ACHN (cell line): ENCODE results near the gene POU5F1.
"Not testable (repeated sequence)": the region's sequence is repeated elsewhere in the genome, so short reads cannot be mapped to it uniquely, and the experiment has no call there.

Experiments
- DNase-seq: peaks from one replicate; pipeline ENCODE4 v3.0.0-alpha.2; 2015
- in situ Hi-C: cut with HindIII; loops from 2 replicates; pipeline ENCODE4 v1.10.0; 2017; ENCODE audit warnings: low sequenced_read_pairs, low pct_ligation_motif_present, low pct_unique_long_range_greater_than_20kb

Gene POU5F1

DNA sequence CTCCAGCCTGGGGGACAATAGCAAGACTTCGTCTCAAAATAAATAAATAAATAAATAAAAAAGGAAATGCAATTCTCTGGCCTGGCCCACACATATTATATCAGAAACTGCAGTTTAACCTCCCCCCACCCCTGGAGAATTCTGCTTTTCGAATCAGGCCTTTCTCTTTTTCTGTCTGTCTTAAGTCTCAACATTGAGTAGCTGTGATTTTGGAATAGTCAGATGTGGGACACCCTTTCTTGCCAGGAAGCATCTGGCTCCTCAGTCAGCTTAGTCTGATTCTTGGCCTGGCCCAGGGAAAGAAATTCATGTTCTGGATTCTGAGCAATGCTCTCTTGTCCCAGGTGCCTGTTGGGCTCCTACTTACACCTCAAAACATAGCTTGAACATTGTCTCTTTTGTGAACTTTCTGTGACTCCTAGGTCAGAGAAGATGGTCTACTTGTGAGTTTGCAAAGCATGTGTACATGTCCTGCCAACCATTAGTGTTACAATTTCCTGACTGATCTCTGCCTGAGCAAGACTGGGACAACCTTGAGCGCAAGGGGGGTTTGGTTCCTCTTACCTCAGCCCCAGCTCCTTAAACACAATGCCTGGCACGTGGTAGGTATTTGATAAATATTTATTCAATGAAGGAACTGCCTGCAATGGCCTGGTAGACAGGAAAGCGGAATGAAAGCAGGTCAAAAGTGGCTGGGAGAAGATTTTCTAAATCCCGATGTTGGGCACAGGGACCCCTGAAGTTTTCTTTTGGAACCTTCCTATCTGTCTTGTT is 23.8 kb upstream of the POU5F1 start:
- no peak for DNase-seq
- in situ Hi-C loops = no loop called here

GRCh38 chr6:31193206-31193605 is 22.7 kb upstream of the POU5F1 start:
- DNase-seq = no peak
- in situ Hi-C loops = no loop called here

DNA sequence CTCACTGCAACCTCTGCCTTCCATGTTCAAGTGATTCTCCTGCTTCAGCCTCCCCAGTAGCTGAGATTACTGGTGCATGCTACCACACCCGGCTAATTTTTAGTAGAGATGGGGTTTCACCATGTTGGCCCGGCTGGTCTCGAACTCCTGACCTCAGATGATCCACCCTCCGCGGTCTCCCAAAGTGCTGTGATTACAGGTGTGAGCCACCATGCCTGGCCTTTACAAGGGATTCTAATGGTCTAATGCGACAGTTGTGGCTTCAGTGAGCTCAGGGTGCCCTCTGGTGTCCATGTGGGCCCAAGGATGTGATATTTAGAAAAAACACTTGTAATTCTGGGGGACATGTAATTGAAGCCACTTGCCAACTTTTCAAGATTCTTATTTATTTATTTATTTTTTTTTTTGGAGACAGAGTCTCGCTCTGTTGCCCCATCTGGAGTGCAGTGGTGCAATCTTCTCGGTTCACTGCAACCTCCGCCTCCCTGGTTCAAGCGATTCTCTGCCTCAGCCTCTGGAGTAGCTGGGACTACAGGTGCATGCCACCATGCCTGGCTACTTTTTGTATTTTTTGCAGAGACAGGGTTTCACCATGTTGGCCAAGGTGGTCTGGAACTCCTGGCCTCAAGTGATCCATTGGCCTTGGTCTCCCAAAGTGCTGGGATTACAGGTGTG is 22.1 kb upstream of the POU5F1 start:
- in situ Hi-C loops = not testable (repeated sequence)
- peak; percentile 78 for DNase-seq

GRCh38 chr6:31190488-31190887 is 20.0 kb upstream of the POU5F1 start:
- in situ Hi-C loops = no loop called here
- no peak for DNase-seq

- DNase-seq, in situ Hi-C loops: not testable (repeated sequence)
Observed at GRCh38 chr6:31189223-31189622, 18.7 kb upstream of the POU5F1 start.

DNA sequence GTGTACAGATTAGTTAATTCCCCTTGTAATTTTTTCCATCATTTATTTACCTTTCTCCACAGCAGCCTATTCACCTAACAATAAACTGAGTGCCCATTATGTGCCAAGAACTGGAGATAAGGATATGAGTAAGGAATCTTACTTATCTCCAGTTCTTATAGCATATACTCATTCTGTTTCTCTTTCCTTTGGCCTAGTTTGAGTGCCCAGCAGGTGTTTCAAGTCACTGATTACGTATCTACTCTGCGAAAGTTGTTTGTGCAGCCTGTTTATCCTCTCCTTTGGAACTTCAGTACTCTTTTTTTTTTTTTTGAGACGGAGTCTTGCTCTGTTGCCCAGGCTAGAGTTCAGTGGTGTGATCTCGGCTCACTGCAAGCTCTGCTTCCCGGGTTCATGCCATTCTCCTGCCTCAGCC is 17.3 kb upstream of the POU5F1 start:
- in situ Hi-C loops = no loop called here
- no peak for DNase-seq

GRCh38 chr6:31186052-31186734 is 15.7 kb upstream of the POU5F1 start:
- in situ Hi-C loops = no loop called here
- peak; percentile 86 for DNase-seq

GRCh38 chr6:31185695-31186051 is 15.2 kb upstream of the POU5F1 start:
- DNase-seq, in situ Hi-C loops: not testable (repeated sequence)

DNA sequence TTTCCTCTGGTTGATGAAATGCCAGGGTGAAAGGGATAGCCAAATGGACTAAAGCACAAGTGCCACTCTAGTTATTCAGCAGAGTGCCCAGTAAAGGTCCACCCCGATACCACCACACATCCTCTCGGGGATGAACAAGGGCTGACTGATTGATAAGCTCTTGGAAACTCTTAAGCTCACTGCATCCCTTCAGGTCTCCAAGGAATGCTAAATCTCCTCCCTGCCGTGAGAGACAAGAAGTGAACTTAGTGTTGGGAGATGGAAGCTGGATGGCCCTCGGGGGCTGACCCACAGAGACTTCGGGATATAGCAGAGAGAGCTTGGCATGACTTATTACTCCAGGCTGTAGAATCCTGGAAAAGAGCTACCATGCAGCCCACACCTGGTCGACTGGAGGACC is 13.4 kb upstream of the POU5F1 start:
- DNase-seq, in situ Hi-C loops: not testable (repeated sequence)

- DNase-seq, in situ Hi-C loops: not testable (repeated sequence)
Observed at GRCh38 chr6:31183287-31183686, 12.8 kb upstream of the POU5F1 start.

- DNase-seq = no peak
- in situ Hi-C loops = no loop called here
Observed at GRCh38 chr6:31180500-31180899, 10.0 kb upstream of the POU5F1 start.

- in situ Hi-C loops = no loop called here
- DNase-seq = no peak
Observed at GRCh38 chr6:31179896-31180295, 9.4 kb upstream of the POU5F1 start.

- no peak for DNase-seq
Observed at GRCh38 chr6:31179042-31179386, 8.5 kb upstream of the POU5F1 start.

DNA sequence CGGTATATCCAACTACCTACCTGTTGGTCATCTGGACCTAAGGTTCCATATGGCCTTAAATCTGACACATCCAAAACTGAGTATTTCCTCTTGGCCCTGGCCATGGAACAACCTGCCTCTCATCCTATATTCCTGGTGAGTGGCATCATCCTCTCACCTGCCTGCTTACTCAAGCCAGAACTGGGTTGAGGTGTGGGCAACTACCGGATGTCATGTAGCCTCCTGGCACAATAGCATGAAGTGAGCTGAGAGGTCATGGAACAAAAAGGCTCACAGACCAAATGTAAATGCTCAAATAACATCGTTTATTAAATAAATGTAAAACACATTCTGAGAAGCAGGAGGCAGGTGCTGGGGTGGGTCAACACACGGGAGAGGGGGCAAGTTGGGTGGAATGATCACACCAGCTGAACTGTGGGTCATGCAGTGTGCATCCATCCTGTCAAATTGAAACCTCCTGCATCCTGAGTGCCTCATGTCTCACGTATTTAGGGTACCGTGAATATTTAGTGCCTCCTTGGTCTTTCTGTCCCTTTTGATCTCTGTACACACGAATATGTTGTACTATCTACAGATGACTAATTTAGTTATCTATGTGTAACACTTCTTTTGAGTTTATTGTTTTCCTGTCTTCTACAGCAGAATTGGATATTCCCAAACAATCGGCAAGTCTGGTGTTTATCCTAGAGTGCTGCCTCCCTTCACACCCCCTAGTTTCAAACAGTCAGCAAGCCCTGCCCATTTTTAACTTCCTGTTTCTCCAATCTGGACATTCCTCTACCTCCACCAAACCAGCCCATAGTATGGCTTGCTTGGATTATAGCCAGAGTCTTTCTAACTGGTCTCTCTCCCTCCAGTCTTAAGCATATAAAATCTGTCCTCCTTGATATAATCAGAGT is 7.9 kb upstream of the POU5F1 start:
- in situ Hi-C loops = no loop called here
- no peak for DNase-seq

More at GRCh38 chr6:31179042-31179386, 8.5 kb upstream of the POU5F1 start:
- in situ Hi-C loops = no loop called here

GRCh38 chr6:31175971-31176370 is 5.5 kb upstream of the POU5F1 start:
- DNase-seq = peak; percentile 15
- in situ Hi-C loops = no loop called here

DNA sequence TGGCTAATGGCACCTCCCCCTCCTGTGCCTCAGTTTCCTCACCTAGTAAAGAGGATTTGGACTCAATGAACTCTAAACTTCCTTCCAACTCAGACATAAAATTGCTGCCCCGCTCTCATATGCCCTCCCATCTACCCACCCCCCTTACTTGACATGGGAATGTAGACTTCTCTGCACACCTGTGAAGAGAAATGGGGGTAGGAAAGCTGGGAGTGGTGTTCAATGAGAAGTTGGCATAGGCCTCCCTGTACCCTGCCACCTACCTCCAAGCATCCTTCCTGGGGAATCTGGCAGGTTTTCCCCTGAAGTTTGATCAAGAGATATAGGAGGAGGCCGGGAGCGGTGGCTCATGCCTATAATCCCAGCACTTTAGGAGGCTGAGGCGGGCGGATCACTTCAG is 3.9 kb upstream of the POU5F1 start:
- in situ Hi-C loops = no loop called here
- no peak for DNase-seq

DNA sequence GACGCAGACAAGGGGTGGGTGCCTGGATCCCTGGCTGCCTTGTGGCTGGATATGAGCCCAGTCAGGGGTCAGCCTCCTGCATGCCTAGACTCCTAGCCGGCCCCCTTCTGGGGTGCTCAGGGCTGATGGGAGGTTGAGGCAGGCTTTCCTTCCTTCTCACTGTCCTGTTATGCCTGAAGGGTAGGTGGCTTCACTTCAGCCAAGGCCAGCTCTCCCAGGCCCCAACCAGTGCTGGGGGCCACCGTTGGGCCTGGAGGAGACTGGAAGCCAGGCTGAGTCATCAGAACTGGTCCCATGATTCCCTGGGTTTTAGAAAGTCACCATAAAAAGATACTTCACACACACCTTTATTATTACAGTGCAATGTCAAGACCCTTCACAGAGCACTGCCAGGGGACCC is 2.9 kb upstream of the POU5F1 start:
- no peak for DNase-seq
- in situ Hi-C loops = no loop called here

- in situ Hi-C loops = no loop called here
- DNase-seq = no peak
Observed at GRCh38 chr6:31172973-31173384, 2.5 kb upstream of the POU5F1 start.
